ENCODE data around the gene SPNS2.

The SPNS2 gene

DNA sequence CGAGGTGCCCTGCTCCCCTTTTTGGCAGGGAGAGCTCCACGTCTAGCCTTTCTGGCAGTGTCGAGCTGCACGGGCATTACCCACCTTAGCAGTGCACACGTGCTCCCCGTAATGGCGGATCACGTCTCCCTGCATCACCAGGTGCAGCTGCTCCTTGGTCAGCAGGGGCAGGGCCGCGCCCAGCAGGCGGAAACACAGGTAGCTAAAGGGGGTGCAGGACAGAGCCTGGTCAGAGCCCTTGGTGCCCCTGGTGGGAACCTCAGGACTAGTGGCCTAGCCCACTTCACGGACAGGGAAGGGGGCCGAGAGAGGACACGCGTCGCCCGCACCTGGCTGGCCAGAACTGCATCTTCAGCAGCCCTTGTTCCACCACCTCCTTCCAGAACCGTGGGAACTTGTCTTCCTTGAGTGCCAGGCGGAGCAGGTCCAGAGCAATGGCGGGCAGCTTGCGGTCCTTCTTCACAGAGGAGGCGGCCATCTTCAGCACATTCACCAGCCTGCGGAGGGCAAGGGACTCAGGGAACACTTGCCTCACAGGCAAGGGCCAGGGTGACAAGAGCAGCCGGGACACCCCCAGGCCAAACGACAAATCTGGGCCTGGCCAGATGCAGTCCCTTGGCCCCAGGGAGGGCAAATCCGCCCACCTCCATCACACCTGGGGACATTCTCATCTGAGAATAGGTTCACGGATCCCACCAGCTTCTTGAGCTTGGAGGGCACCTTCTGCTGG, 53.3 kb downstream of the SPNS2 start:
- DNase-seq = no peak

- no peak for DNase-seq
These were observed 55.0 kb downstream of the SPNS2 start for GRCh38 chr17:4553669-4554068.

- no peak for DNase-seq
These were observed 55.8 kb downstream of the SPNS2 start for GRCh38 chr17:4554441-4554996.

DNA sequence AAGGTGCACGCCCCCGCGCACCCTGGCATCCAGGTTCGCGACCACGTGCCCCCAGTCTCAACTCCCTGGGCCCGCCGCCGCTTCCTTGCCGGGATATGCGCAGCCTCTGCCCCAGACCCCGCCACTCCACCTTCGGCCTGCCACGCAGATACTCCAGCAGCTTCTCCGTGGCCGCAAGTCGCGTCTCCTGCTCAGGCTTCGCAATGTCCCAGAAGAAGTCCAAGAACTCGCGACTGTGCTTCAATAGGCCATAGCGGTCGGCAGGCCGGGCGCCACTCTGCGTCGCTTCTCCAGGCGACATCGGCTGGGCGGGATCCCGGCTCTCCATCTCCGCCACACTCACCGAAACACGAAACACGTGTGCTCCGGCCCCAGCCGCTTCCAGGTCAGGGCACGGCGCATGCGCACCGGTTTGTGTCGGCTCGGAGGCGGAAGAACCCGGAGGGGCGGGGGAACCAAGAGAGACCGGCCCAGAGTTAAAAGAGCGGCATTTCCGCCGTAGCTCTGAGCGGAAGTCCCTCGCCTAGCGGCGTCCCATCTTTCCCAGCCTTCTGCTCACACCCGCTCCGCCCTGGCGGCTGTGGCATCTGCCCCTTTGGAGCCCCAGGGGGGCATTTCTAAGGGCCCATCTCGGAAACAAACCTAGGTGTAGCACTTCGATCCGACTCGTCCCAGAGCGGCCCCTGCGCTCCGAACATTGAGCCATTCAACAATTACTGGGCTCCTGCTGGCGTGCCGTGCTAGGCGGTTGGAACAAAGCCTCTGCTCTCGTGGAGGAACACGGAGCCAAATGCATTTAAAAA, 56.5 kb downstream of the SPNS2 start, which contains the start of gene MYBBP1A:
Gene MYBBP1A (minus strand): TSS at position 388 of the 803 bp plus-strand sequence. CDS start 60 bp downstream, at position 328.
- peak; percentile 98 for DNase-seq

DNA sequence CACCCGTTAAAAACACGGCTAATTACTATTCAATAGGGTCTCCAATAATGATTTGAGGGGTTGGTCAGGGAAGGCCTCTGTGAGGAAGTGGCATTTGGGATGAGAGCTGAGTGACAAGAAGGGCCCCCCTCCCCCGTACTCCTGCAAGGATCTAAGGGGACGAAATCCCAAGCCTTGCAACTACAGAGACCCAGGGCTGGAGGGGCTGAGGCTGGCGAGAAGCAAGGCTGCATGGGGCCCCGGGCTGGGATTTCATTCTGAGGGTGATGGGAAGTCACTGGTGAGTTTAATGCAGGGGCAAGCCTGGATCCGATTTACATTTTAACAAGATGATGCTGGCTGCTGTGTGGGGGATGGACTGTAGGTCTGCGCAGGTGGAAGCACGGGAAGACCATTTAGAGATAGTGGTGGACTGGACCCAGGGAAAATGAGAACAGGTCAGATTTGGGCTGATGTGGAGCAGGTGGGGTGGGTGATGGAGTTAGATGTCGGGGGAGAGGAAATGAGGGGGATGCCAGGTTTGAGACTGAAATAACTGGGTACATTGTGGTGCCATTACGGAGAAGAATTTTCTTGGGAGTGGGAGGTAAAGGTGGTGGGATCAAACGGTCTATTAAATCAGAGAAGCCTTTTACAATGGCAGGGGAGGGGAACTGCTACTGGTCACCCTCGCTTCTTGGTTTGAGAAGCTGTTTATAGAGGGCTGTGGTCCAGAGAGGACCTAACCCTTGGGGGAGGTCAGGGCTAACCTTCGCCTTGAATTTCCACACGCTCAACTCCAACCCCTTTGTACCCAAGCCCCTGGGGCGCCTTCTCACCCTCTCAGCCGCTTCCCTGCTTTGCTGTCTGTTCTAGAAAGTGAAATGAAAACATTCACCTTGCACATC, 57.4 kb downstream of the SPNS2 start:
- DNase-seq = peak; percentile 44

- DNase-seq = no peak
These were observed 58.3 kb downstream of the SPNS2 start for GRCh38 chr17:4556996-4557395.

DNA sequence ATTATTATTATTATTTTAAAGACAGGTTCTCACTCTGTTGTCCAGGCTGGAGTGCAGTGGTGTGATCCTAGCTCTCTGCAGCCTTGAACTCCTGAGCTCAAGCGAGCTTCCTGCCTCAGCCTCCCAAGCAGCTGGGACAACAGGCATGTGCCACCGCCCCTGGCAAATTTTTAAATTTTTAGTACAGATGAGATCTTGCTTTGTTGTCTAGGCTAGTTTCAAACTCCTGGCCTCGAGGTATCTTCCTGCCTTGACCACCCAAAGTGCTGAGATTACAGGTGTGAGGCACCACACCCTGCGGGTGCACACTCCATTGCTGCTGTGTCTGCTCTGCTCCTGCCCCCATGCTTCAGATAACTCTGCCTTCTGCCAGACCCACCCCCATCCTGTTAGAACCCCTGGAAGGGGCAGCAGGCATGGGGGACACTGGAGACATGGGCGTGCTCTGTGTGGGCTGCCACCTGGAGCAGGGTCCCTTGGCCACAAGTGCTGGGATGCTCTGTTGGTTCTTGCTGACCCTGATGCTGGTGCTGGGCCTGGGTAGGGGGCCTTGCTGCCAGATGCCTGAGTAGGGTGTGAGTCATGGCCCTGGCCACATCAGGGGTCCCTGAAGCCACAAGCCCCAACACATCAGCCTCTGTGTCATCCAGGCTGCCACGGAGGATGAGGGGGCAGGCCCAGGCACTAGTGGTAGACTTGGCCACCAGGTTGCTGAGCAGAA, 59.1 kb downstream of the SPNS2 start:
- DNase-seq = no peak

DNA sequence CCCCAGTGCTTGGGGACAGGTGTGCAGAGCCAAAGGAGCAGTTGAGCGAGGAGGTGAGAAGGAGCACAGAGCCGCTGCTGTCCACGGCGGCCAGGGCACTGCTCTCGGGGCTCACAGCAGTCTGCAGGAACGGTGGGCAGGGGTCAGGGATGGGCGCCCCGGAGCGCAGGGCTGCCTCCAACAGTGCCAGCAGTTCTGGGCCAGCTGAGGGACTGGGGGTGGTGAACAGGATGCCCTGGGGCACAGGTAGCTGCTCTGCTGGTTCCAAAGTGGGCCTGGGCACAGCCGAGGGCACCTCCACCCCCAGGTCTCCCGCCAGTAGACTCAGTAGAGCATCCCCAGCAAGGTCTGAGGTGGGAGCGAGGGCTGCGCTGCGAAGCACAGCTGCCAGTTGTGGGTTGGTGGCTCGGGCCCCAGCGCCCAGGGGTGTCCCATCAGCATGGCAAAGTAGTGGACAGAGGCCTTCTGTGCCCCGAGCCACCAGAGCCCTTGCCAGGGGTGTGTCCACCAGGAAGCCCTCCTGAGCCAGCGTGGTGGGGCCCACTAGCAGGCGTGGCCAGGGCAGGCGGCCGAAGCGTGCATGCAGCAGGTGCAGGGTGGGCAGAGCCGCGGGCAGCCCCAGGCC, 59.8 kb downstream of the SPNS2 start:
- DNase-seq = no peak

DNA sequence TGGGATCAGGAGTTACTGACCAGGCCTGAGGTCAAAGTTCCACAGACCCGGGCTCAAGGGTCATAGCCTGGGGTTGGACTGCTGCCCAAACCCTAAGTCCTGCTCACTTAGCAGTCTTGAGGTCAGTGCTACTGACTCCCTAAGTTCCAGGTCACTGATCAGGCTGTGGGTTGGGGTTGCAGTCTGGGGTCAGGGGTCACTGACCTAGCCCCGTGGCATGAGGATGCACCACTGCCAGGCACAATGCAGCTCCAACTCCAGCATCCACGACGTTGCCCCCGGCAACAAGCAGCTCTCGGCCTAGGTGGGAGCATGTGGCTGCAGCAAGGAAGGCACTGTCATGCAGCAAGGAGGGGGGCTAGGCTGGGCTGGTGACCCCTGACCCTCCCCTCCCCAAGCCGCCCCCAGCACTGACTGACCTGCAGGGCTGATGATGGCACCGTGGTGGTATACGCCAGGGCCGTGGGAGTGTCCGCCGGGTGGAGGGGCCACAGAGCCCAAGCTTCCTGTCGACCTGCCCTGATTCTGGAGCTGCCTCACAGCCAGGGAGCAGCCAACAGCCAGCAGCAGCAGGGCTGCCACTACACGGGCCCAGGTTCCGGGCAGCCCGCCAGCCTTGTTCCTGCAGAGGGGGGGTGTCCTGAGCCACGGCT, 60.6 kb downstream of the SPNS2 start:
- DNase-seq = peak; percentile 41

DNA sequence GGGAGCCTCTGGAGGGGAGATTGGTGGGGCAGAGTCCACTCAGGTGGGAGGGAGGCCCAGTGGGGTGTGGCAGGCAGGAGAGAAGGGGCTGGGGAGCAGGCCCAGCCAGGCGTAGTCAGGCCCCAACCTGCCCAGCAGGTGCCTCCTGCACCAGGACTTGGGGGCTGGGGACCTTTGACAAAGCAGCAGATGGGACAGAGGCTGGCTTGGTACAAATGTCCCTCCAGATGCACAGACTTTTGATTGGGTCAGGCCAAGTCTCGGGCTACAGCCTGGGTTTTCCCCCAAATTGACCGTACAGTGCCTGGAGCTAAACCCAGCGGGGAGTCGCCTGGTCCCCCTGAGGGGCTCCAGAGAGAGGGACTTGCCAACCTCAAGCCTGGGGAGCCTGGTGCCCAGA, 61.3 kb downstream of the SPNS2 start:
- peak; percentile 82 for DNase-seq

GRCh38 chr17:4560421-4560820, 61.7 kb downstream of the SPNS2 start, which contains the start of gene GGT6:
TSS of gene GGT6 (minus strand) at chr17:4560577. CDS start at chr17:4560521, 56 bp downstream.
- DNase-seq = peak; percentile 87

GRCh38 chr17:4560837-4561256, 62.2 kb downstream of the SPNS2 start:
- no peak for DNase-seq

GRCh38 chr17:4562015-4562969, 63.6 kb downstream of the SPNS2 start:
- DNase-seq = no peak

DNA sequence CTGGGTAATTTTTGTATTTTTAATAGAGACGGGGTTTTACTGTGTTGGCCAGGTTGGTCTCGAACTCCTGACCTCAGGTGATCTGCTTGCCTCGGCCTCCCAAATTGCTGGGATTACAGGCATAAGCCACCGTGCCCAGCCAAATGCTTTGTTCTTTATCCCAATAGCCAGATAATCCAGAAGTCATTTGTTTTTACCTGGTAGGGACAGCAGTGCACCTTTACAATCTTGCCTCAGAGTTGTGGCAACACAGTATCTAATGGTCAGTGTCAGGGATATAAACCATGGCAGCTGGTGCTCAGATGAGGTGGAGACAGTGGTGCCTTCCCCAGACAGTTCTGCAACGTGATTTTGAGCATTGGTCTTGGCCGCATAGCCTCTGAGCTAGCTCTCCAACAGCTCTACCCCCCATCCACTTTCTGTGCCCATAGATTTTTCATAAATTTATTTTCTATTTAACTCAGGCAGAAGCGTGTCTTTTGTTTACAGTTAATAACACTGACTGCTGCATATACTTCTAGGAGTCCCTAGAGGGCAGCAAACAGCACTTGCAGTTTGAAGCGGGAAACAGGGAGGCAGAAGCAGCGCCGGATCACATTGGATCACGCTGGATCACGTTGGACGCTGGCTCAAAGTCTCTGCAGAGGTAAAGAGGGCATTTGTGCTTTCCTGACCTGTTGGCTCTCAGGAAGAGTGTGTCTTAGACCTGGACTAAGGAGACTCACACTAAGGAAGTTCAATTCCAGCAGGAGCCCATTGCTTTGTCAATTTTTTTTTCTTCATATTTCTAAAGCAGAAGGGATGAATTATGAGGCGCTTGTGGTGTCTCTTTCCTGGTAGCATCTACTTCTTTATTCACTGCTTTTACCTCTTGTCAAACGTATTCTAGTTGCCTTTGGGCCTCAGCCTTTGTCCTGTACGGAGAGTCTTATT, 66.8 kb downstream of the SPNS2 start:
- DNase-seq = peak; percentile 92

DNA sequence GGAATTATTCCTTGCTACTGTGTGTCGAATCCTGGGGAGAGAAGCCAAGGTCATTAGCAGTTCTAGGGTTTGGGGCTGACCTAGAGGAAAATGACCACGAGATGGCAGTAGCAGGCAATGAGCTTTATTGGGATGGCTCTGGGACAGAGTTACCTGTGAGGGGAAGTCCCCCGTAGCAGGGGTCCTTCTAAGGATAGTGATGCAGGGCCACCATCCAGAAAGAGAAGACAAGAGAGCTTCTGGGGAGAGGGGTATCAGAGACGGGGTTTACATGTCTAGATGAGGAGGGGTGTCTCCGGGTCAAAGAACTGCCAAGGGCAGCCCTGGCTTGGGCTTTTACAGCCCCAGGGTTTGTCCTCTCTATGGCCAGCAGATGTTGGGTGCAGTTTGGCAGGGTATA, 68.1 kb downstream of the SPNS2 start:
- DNase-seq = peak; percentile 78

DNA sequence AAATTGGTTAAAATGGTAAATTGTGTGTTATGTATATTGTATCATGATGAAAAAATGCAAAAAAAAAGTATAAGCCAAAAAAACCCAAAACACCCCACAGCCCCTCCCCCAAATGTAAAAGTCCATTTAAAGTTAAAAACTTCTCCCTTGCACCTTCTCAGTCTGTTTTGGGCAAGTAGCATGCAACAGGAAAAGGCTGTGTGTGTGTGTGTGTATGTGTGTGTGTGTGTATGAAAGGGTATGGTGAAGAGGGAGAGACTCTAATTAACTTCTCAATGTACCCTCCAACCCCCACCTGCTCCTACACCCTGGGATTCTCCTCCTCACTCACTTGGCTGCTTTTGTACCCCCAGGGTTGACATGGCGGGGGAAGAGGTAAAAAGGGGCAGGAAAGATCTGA, 70.9 kb downstream of the SPNS2 start:
- no peak for DNase-seq

- DNase-seq = no peak
These were observed 73.5 kb downstream of the SPNS2 start for GRCh38 chr17:4572131-4572530.

DNA sequence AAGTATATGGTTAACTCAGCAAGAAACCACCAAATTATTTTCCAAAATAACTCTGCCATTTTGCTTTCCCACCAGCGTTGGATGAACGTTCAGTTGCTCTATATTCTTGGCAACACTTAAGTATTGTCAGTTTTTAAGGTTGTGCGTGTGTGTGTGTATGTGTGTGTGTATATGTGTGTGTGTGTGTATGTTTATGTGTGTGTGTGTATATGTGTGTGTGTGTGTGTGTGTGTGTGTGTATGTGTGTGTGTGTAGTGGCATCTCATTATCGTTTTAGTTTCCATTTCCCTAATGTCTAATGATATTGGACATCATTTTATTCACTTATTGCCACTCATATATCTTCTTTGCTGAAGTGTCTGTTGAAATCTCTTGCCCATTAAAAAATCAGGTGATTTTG, 74.4 kb downstream of the SPNS2 start:
- DNase-seq = no peak

- no peak for DNase-seq
These were observed 75.0 kb downstream of the SPNS2 start for GRCh38 chr17:4573669-4574068.
